SIG-M5 treated with dmso at 0.1 percent for 504 hours (cell line): ENCODE measurements around the gene ERMARD.

Experiments
- DNase-seq: peaks from one replicate; lab custom pipeline; 2025; ENCODE audit not compliant: unreplicated experiment; lab: John Stamatoyannopoulos, UW

ERMARD gene

DNA sequence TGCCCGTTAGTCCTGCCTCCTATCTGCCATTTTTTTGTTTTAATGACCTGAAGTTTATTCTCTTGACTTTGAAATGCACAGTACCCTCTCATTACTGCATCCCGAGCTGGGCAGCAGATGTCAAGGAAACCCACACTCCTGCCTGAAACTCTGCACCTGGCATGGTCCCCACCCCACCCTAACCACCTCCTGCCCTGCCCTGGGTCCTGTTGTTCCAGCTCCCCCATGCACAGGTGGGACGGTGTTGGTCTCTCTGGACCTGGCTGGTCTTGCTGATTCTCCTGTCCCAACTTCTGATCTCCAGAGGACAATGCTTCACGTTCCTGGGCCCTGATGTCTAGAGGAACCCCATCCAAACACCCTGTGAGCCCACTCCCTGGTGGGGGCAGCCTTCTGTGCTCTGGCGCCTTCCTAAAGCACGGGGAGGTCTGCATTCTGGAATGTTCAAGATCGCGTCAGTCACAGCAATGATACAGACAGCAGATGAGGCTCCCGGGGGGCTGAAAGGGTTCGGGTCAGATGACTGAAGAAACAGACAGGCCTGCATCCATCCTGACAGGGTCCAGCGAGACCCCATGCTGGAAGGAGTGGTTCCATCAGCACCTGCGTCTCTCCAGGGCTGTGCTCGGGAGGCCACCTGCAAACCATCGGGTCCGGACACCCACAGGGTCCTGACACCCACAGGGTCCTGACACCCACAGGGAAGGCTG, 73.6 kb downstream of the ERMARD start:
- DNase-seq = no peak

DNA sequence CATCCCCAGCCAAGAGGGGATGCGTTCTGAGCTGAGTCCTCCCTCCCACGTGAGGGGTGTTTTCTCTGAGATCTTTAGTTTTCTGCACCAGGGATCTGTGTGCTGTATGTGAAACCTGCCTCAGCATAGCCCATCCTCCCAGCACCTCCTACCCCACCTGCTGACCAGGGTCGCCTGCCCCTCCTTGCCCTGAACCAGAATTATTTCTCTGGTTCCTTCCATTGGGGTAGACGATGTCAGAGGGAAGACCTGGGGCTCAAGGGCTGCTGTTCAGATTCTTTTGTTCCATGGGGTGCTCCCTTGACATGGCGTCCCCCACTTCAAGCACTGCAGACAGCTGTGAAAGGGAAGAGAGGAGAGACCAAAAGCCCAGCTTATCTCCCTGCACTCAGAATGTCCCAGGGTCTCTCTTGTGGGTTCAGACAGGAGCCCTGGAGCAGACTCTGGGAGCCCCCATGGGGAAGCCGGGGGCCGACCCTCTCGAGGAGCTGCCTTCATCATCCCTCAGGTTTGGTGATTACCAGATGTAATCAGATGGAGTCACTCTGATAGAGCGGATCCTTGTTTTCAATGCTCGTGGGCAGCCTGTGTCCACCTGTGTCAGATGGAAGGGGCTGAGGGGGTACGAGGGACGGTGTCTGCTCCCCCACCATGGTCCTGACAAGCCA, 74.3 kb downstream of the ERMARD start:
- DNase-seq = no peak

GRCh38 chr6:169826697-169827096, 75.3 kb downstream of the ERMARD start:
- DNase-seq = no peak

DNA sequence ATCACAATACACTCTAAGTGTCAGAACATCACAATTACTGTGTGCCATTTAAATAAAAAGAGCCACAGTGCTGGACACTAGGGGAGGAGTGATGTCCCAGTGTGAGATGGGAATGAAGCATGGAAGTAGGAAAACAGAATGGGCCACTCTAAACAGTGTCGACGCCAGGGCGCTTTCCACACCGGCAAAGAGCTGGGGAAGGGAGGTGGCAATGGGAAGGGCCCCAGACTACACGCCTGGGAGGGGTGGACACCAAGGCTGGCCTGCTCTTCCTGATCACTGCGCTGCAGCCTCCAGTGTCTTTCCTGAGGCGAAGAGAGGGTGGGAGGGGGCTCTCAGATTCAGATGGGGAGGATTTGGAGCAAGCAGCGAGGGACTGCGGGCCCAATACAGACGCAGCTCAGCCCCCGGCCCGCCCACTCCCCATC, 75.9 kb downstream of the ERMARD start:
- no peak for DNase-seq

- no peak for DNase-seq
Observed at GRCh38 chr6:169828176-169828575, 76.8 kb downstream of the ERMARD start.

- no peak for DNase-seq
Observed at GRCh38 chr6:169829786-169830185, 78.4 kb downstream of the ERMARD start.

- DNase-seq = no peak
Observed at GRCh38 chr6:169830876-169831275, 79.5 kb downstream of the ERMARD start.
